ENCODE data around the gene SLC4A9.
"Not testable (repeated sequence)": the region's sequence is repeated elsewhere in the genome, so short reads cannot be mapped to it uniquely, and the experiment has no call there.

Gene SLC4A9

GRCh38 chr5:140342896-140343295 lies 17.1 kb upstream of the SLC4A9 start:
- no peak for TF ChIP-seq JUND (IDR thresholded peaks at IDR 0.05; ENCODE audit: low read depth)
- no peak for DNase-seq (ENCODE audit: low read depth in 1 of 2, low spot score in 1 of 2)
- in situ Hi-C loops (cut with HindIII; ENCODE audit: low pct_unique_long_range_greater_than_20kb, low sequenced_read_pairs): no loop called here

- in situ Hi-C loops (cut with HindIII; ENCODE audit: low pct_unique_long_range_greater_than_20kb, low sequenced_read_pairs); DNase-seq (ENCODE audit: low read depth in 1 of 2, low spot score in 1 of 2): not testable (repeated sequence)
Measured at GRCh38 chr5:140343849-140344248, 16.1 kb upstream of the SLC4A9 start.

- DNase-seq (ENCODE audit: low read depth in 1 of 2, low spot score in 1 of 2): no peak
- TF ChIP-seq JUND (IDR thresholded peaks at IDR 0.05; ENCODE audit: low read depth): no peak
- in situ Hi-C loops (cut with HindIII; ENCODE audit: low pct_unique_long_range_greater_than_20kb, low sequenced_read_pairs): no loop called here
Measured at GRCh38 chr5:140344683-140345423, 15.1 kb upstream of the SLC4A9 start.

DNA sequence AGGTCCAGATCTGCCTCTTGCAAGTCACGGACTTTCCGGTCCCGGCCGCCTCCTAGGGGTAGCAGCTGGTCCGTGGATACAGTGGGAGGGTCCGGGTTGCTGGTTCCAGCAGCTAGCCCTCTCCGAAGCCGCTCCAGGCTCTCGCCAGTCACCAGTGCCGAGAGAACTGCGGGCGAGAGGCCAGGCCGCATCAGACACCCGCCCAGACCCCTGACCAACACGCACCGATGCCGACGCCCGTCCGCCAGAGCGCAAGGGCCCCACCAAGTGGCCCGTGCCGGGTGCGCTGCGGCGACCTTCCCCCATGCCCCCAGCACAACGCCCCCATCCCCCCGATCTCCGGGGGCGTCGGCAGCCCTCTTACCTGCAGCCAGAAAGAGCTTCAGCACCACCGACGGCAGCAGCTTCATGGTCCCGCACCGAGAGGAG lies 14.1 kb upstream of the SLC4A9 start:
- in situ Hi-C loops (cut with HindIII; ENCODE audit: low pct_unique_long_range_greater_than_20kb, low sequenced_read_pairs): no loop called here
- no peak for TF ChIP-seq JUND (IDR thresholded peaks at IDR 0.05; ENCODE audit: low read depth)
- DNase-seq (ENCODE audit: low read depth in 1 of 2, low spot score in 1 of 2): no peak

GRCh38 chr5:140346348-140347221 lies 13.4 kb upstream of the SLC4A9 start, which contains the start of gene HBEGF:
HBEGF (minus strand) TSS chr5:140346603; CDS start chr5:140346328, 275 bp downstream.
- peak; percentile 94 to 97 for DNase-seq (ENCODE audit: low read depth in 1 of 2, low spot score in 1 of 2)
- in situ Hi-C loops (cut with HindIII; ENCODE audit: low pct_unique_long_range_greater_than_20kb, low sequenced_read_pairs): no loop called here
- no peak for TF ChIP-seq JUND (IDR thresholded peaks at IDR 0.05; ENCODE audit: low read depth)

- no peak for TF ChIP-seq JUND (IDR thresholded peaks at IDR 0.05; ENCODE audit: low read depth)
- DNase-seq (ENCODE audit: low read depth in 1 of 2, low spot score in 1 of 2): no peak
- in situ Hi-C loops (cut with HindIII; ENCODE audit: low pct_unique_long_range_greater_than_20kb, low sequenced_read_pairs): no loop called here
Measured at GRCh38 chr5:140347360-140347759, 12.6 kb upstream of the SLC4A9 start.

- in situ Hi-C loops (cut with HindIII; ENCODE audit: low pct_unique_long_range_greater_than_20kb, low sequenced_read_pairs): no loop called here
- TF ChIP-seq JUND (IDR thresholded peaks at IDR 0.05; ENCODE audit: low read depth): no peak
- no peak for DNase-seq (ENCODE audit: low read depth in 1 of 2, low spot score in 1 of 2)
Measured at GRCh38 chr5:140348104-140348503, 11.9 kb upstream of the SLC4A9 start.

DNA sequence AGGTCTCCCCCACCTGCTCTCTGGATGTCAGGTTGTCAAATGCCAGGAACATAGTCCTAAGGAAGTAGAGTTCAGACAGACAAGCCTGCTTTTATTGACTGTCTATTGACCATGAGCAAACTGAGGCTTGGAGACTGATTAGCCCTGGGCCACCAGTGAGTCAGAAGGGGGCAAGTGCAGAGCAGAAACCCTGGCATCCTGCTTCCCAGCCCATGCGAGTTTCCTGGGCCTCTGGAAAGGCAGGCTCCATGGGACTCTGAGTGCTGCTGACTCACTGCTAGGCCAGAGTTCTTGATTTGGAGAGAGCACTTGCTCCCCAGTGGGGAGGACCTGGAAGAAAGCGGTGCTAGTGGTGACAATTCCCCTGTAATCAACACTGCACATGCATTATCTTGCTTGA lies 10.8 kb upstream of the SLC4A9 start:
- in situ Hi-C loops (cut with HindIII; ENCODE audit: low pct_unique_long_range_greater_than_20kb, low sequenced_read_pairs): no loop called here
- TF ChIP-seq JUND (IDR thresholded peaks at IDR 0.05; ENCODE audit: low read depth): no peak
- no peak for DNase-seq (ENCODE audit: low read depth in 1 of 2, low spot score in 1 of 2)

DNA sequence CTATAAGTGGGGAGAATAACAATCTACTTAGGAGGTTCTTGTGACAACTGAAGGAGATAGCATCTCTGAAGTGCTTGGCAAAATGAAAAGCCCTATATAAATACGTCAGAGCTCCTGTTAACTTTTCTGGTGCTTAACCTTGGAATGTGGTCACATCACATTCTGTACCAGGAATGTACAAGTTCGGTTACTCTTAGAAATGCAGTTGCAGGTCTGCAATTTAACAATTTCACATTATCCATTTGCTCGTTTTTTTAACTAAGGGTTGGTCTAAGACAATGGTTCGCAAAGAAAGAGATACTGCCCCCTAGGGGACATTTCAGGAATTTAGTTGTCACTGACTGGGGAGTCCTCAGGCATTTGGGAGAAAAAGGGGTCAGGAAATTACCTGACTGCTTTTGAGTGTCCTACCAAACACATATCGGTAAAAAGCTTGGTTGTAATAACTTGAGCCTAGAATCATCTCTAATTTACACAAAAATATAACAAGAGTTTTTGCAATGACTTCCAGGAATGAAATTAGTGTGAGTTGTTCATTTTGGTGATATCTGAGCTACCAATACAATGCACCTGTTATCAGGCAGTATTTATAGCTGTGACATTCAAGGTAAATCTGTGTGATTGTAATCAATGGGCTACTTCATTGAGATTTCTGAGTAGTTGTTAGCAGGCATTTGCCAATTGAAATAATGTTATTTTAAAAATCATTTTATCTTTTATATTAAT lies 8.2 kb upstream of the SLC4A9 start:
- in situ Hi-C loops (cut with HindIII; ENCODE audit: low pct_unique_long_range_greater_than_20kb, low sequenced_read_pairs): no loop called here
- no peak for TF ChIP-seq JUND (IDR thresholded peaks at IDR 0.05; ENCODE audit: low read depth)
- DNase-seq (ENCODE audit: low read depth in 1 of 2, low spot score in 1 of 2): peak; percentile 38 to 85

DNA sequence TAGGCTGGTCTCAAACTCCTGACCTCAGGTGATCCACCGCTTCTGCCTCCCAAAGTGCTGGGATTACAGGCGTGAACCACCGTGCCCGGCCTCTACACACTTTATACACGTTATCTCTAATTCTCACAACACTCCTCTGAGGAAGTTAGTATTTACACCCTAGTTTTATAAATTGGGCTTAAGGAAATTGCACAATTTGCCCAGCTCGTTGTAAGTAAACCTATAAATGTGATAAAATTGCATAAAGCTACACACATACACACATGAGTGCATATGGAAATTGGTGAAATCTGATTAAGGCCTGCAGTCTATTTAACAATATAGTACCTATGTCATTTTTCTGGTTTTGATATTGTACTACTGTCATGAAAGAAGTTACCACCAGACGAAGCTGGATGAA lies 4.4 kb upstream of the SLC4A9 start:
- in situ Hi-C loops (cut with HindIII; ENCODE audit: low pct_unique_long_range_greater_than_20kb, low sequenced_read_pairs): no loop called here
- no peak for TF ChIP-seq JUND (IDR thresholded peaks at IDR 0.05; ENCODE audit: low read depth)
- DNase-seq (ENCODE audit: low read depth in 1 of 2, low spot score in 1 of 2): no peak

GRCh38 chr5:140356853-140357725 lies 2.9 kb upstream of the SLC4A9 start:
- in situ Hi-C loops (cut with HindIII; ENCODE audit: low pct_unique_long_range_greater_than_20kb, low sequenced_read_pairs): no loop called here
- DNase-seq (ENCODE audit: low read depth in 1 of 2, low spot score in 1 of 2): no peak
- TF ChIP-seq JUND (IDR thresholded peaks at IDR 0.05; ENCODE audit: low read depth): no peak

DNA sequence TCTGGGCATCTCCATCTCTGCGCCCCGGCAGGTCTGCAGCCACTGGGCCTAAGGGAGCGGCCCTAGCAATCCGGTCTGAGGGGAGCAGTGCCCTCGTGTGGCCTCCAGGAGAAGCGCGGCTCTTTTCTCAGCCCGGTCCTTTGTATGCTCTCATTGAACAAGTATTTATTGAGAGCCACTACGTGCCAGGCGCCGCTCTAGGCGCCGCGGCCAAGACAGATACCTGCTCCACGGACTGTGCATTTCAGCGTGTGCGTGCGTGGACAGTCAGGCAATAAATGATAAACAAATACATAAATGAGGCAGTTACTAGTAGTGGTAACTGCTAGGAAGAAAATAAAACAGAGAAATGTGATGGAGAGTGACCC lies 2.3 kb upstream of the SLC4A9 start:
- peak; percentile 87 to 93 for DNase-seq (ENCODE audit: low read depth in 1 of 2, low spot score in 1 of 2)
- no peak for TF ChIP-seq JUND (IDR thresholded peaks at IDR 0.05; ENCODE audit: low read depth)
- in situ Hi-C loops (cut with HindIII; ENCODE audit: low pct_unique_long_range_greater_than_20kb, low sequenced_read_pairs): no loop called here

Data from T47D (cell line).